Measurements from ENCODE around the gene CARNS1. TPM values are rescaled to one million over a fixed set of nuclear protein-coding genes. Genes with fewer than 3 reads are reported as not detected.

Gene CARNS1
- total and polyA plus RNA-seq, 2 of the 13 experiments (the other 11 are each of a cell fraction or from before 2014, with no cell fraction given), result not detected

- peak; percentile 28; the same call in 1 of the 2 replicates for TF ChIP-seq ZNF790 (CRISPR knock-in tag; IDR thresholded peaks at IDR 0.05; ENCODE audit: borderline replicate concordance)
- TF ChIP-seq ZNF350 (CRISPR knock-in tag; IDR thresholded peaks at IDR 0.05; ENCODE audit: borderline replicate concordance, low read depth), result peak; percentile 65; the same call in 1 of the 2 replicates
- TF ChIP-seq ATF3 (CRISPR knock-in tag; IDR thresholded peaks at IDR 0.05), result peak; percentile 20; the same call in 1 of the 2 replicates
- no peak for TF ChIP-seq XBP1 (CRISPR knock-in tag; IDR thresholded peaks at IDR 0.05)
- TF ChIP-seq ZSCAN20 (CRISPR knock-in tag; IDR thresholded peaks at IDR 0.05; ENCODE audit: borderline replicate concordance), result no peak
- peak; percentile 95 for TF ChIP-seq ZNF589 (CRISPR knock-in tag; conservative IDR thresholded peaks at IDR 0.05)
- no peak for TF ChIP-seq HHEX (CRISPR knock-in tag; IDR thresholded peaks at IDR 0.05)
- peak; percentile 55; the same call in 1 of the 2 replicates for TF ChIP-seq ZNF576 (CRISPR knock-in tag; IDR thresholded peaks at IDR 0.05)
- TF ChIP-seq BCL6 (CRISPR knock-in tag; IDR thresholded peaks at IDR 0.05), result peak; percentile 68
- peak; percentile 89 for TF ChIP-seq ZNF607 (CRISPR knock-in tag; IDR thresholded peaks at IDR 0.05; ENCODE audit: borderline replicate concordance)
- no peak for TF ChIP-seq MAZ (IDR thresholded peaks at IDR 0.05; ENCODE audit: borderline replicate concordance, low read depth, low read length)
- 0 out of 2 replicates have a peak, but pooled peaks have one; percentile 2 for TF ChIP-seq MAZ (CRISPR knock-in tag; IDR thresholded peaks at IDR 0.05; ENCODE audit: low read depth)
- peak; percentile 41; the same call in 1 of the 2 replicates for TF ChIP-seq FOSL2 (CRISPR knock-in tag; IDR thresholded peaks at IDR 0.05)
- peak; percentile 18; the same call in 1 of the 2 replicates for TF ChIP-seq SMAD3 (CRISPR knock-in tag; IDR thresholded peaks at IDR 0.05)
- no peak for TF ChIP-seq ZNF674 (CRISPR knock-in tag; IDR thresholded peaks at IDR 0.05; ENCODE audit: low read depth)
- no peak for TF ChIP-seq HMGA1 (CRISPR knock-in tag; conservative IDR thresholded peaks at IDR 0.05)
- peak; percentile 76 for TF ChIP-seq ATF2 (CRISPR knock-in tag; IDR thresholded peaks at IDR 0.05)
- TF ChIP-seq SAFB2 (CRISPR knock-in tag; IDR thresholded peaks at IDR 0.05; ENCODE audit: borderline replicate concordance, low read depth), result peak; percentile 66; the same call in 1 of the 2 replicates
- peak; percentile 80; the same call in 1 of the 2 replicates for TF ChIP-seq HOXD1 (CRISPR knock-in tag; IDR thresholded peaks at IDR 0.05)
- TF ChIP-seq RNF2 (conservative IDR thresholded peaks at IDR 0.05; ENCODE audit: low read depth), result peak; percentile 96
- TF ChIP-seq FOXJ3 (CRISPR knock-in tag; IDR thresholded peaks at IDR 0.05; ENCODE audit: borderline replicate concordance), result no peak
- TF ChIP-seq ZNF138 (CRISPR knock-in tag; IDR thresholded peaks at IDR 0.05; ENCODE audit: low read depth), result 0 out of 2 replicates have a peak, but pooled peaks have one; percentile 53
- no peak for TF ChIP-seq ZBTB46 (CRISPR knock-in tag; IDR thresholded peaks at IDR 0.05; ENCODE audit: borderline replicate concordance)
- TF ChIP-seq U2AF1 (optimal IDR thresholded peaks at IDR 0.05; ENCODE audit: low read depth, low read length), result no peak
- no peak for TF ChIP-seq NFE2 (CRISPR knock-in tag; IDR thresholded peaks at IDR 0.05)
- no peak for TF ChIP-seq CENPBD1 (CRISPR knock-in tag; IDR thresholded peaks at IDR 0.05; ENCODE audit: borderline replicate concordance, low read depth)
Observed at GRCh38 chr11:67391304-67392182, 23.9 kb upstream of the CARNS1 start, which contains the start of gene RAD9A (continued).
